Measurements from ENCODE around the gene BLM. TPM values are rescaled to one million over a fixed set of nuclear protein-coding genes. Genes with fewer than 3 reads are reported as not detected.

The BLM gene
- total RNA-seq, 1 experiment from 2014 or later = 40.0 TPM

DNA sequence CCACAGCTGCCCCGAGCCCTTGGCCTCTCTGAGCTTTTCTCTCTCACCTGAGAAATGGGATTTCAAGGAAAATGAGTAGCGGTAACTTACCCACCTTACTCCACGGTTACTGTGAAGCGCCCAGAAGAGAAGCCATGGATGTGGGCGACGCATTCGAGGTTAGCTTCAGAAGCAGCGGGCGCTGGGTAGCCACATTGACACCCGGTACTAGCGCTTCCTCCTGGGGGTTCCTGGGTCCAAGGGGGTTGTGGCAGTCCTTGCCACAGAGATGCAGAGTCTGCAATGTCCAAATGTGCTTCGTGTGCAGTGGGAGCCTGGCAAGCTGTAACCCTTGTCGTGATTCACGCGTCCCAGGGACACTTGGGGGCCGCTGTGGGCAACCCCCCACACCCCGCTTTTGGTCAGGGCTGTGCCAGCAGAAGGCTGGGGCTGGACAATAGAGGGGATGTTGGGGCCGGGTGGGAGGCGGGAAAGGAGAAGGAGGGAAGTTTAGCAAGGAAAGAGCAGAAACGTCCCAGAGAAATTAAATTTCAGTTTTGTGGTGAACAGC, 109.8 kb downstream of the BLM start:
- CTCF ChIA-PET = no interaction called here
- intact Hi-C loops (cut with micrococcal nuclease; ENCODE audit: unreplicated experiment) = no loop called here
- Histone ChIP-seq H3K36me3 (ENCODE audit: insufficient read depth, low read length, poor library complexity, severe bottlenecking) (no peaks in the 10 kb centered on the region), H3K27ac (ENCODE audit: low read depth, low read length, poor library complexity, severe bottlenecking) (no peak overlapping the region), H3K4me1 (ENCODE audit: insufficient read depth, low read length, poor library complexity, severe bottlenecking) (no peaks in the 10 kb centered on the region), H3K27me3 (replicated peaks; ENCODE audit: insufficient read depth, low read depth, low read length, poor library complexity) (no peaks in the 10 kb centered on the region), H3K9me3 (ENCODE audit: low read depth, low read length, poor library complexity, severe bottlenecking) (no peaks in the 10 kb centered on the region), H3K4me3 (ENCODE audit: low read depth, low read length, poor library complexity, severe bottlenecking) (no peak overlapping the region)
- TF ChIP-seq EZH2 (IDR thresholded peaks at IDR 0.05; ENCODE audit: borderline replicate concordance, low read depth, low read length, poor library complexity, severe bottlenecking) = no peak
- TF ChIP-seq, protein P1, sequence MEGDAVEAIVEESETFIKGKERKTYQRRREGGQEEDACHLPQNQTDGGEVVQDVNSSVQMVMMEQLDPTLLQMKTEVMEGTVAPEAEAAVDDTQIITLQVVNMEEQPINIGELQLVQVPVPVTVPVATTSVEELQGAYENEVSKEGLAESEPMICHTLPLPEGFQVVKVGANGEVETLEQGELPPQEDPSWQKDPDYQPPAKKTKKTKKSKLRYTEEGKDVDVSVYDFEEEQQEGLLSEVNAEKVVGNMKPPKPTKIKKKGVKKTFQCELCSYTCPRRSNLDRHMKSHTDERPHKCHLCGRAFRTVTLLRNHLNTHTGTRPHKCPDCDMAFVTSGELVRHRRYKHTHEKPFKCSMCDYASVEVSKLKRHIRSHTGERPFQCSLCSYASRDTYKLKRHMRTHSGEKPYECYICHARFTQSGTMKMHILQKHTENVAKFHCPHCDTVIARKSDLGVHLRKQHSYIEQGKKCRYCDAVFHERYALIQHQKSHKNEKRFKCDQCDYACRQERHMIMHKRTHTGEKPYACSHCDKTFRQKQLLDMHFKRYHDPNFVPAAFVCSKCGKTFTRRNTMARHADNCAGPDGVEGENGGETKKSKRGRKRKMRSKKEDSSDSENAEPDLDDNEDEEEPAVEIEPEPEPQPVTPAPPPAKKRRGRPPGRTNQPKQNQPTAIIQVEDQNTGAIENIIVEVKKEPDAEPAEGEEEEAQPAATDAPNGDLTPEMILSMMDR (conservative IDR thresholded peaks at IDR 0.05; ENCODE audit: low read depth, low read length) = no peak
- no TSS peak for BruUV-seq (replicated peaks)
- POLR2A ChIA-PET (ENCODE audit: low non-redundant PET) = interaction anchor here (0.6 kb wide), 1 partner anchor 12 kb away, joined by 3 read pairs; no protein-coding TSS in a partner anchor
- no peak for DNase-seq (ENCODE audit: low spot score)

DNA sequence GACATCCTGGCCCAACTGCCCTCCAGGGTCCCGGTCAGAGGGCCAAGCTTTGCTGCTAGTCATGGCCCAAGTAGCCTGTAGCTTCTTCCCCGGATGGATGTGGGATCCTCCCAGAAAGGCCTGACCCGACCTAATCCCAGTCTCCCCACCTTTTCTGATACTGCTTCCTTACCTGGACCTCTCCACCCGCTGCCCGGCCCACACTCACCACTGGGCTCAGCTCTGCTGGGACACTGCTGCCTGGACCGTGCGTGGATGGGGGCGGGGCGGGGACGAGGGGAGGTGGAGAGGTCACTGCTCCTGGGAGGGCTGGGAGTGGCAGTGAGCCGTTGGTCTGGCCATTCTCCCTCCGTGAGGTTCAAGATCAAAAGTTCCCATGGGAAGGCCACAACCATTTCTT, 111.0 kb downstream of the BLM start:
- H3K27me3 ChIP-seq (replicated peaks; ENCODE audit: insufficient read depth, low read depth, low read length, poor library complexity) = no peaks in the 10 kb centered on the region
- no peaks in the 10 kb centered on the region for H3K4me1 ChIP-seq (ENCODE audit: insufficient read depth, low read length, poor library complexity, severe bottlenecking)
- intact Hi-C loops (cut with micrococcal nuclease; ENCODE audit: unreplicated experiment) = no loop called here
- no peaks in the 10 kb centered on the region for H3K9me3 ChIP-seq (ENCODE audit: low read depth, low read length, poor library complexity, severe bottlenecking)
- CTCF ChIA-PET = no interaction called here
- no TSS peak for BruUV-seq (replicated peaks)
- TF ChIP-seq, protein P1 (conservative IDR thresholded peaks at IDR 0.05; ENCODE audit: low read depth, low read length) = no peak
- TF ChIP-seq EZH2 (IDR thresholded peaks at IDR 0.05; ENCODE audit: borderline replicate concordance, low read depth, low read length, poor library complexity, severe bottlenecking) = no peak
- H3K4me3 ChIP-seq (ENCODE audit: low read depth, low read length, poor library complexity, severe bottlenecking) = no peak overlapping the region
- H3K36me3 ChIP-seq (ENCODE audit: insufficient read depth, low read length, poor library complexity, severe bottlenecking) = no peaks in the 10 kb centered on the region
- no peak overlapping the region for H3K27ac ChIP-seq (ENCODE audit: low read depth, low read length, poor library complexity, severe bottlenecking)
- no peak for DNase-seq (ENCODE audit: low spot score)
- POLR2A ChIA-PET (ENCODE audit: low non-redundant PET) = no interaction called here

DNA sequence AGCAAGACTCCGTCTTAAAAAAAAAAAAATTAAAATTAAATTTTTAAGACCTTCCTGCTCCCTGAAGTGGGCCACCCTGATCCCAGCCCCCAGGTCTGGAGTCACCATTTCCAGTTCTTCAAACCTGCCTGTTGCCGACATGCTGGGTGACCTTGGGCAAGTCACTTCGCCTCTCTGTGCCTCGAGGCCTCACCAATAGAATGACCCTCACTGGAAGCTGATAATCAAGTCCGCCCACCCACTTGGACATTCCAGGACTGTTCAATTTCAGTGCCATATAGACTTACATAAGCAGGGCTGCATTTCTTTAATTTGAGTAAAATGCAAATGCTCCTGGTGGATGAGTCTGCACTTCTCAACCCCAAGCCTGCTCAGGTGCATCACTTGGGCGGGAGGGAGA, 112.0 kb downstream of the BLM start:
- Histone ChIP-seq H3K36me3 (ENCODE audit: insufficient read depth, low read length, poor library complexity, severe bottlenecking) (no peaks in the 10 kb centered on the region), H3K27ac (ENCODE audit: low read depth, low read length, poor library complexity, severe bottlenecking) (no peak overlapping the region), H3K27me3 (replicated peaks; ENCODE audit: insufficient read depth, low read depth, low read length, poor library complexity) (no peaks in the 10 kb centered on the region), H3K4me3 (ENCODE audit: low read depth, low read length, poor library complexity, severe bottlenecking) (no peak overlapping the region), H3K9me3 (ENCODE audit: low read depth, low read length, poor library complexity, severe bottlenecking) (no peaks in the 10 kb centered on the region), H3K4me1 (ENCODE audit: insufficient read depth, low read length, poor library complexity, severe bottlenecking) (no peaks in the 10 kb centered on the region)
- CTCF ChIA-PET = no interaction called here
- intact Hi-C loops (cut with micrococcal nuclease; ENCODE audit: unreplicated experiment) = no loop called here
- POLR2A ChIA-PET (ENCODE audit: low non-redundant PET) = no interaction called here
- no TSS peak for BruUV-seq (replicated peaks)
- no peak for DNase-seq (ENCODE audit: low spot score)
- TF ChIP-seq EZH2 (IDR thresholded peaks at IDR 0.05; ENCODE audit: borderline replicate concordance, low read depth, low read length, poor library complexity, severe bottlenecking) = no peak

DNA sequence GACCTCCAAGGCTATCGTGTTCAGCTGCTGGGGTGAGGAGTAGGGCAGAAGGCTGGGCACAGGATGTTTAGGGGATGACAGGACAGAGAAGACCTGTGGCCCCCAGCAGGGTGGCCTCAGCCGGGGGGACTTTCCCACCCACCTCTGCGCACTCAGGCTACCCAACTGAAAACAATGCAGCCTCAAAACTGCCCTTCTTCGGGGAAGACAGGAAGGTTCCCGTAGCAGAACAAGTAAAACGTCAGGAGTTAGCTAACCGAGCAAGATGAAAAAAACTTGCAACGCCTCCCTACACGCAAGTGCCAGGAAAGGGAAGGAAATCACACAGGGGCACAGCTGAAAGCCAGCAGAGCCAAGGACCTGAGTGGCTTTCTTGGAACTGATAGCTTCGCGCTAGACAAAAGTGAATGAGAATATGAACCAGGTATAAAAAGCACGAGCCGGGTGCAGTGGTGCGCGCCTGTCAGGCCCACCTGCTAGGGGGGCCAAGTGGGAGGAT, 112.8 kb downstream of the BLM start:
- Histone ChIP-seq H3K4me1 (ENCODE audit: insufficient read depth, low read length, poor library complexity, severe bottlenecking) (no peaks in the 10 kb centered on the region), H3K9me3 (ENCODE audit: low read depth, low read length, poor library complexity, severe bottlenecking) (no peaks in the 10 kb centered on the region), H3K27ac (ENCODE audit: low read depth, low read length, poor library complexity, severe bottlenecking) (no peak overlapping the region), H3K27me3 (replicated peaks; ENCODE audit: insufficient read depth, low read depth, low read length, poor library complexity) (no peaks in the 10 kb centered on the region), H3K36me3 (ENCODE audit: insufficient read depth, low read length, poor library complexity, severe bottlenecking) (no peaks in the 10 kb centered on the region), H3K4me3 (ENCODE audit: low read depth, low read length, poor library complexity, severe bottlenecking) (no peak overlapping the region)
- BruUV-seq (replicated peaks) = no TSS peak
- TF ChIP-seq EZH2 (IDR thresholded peaks at IDR 0.05; ENCODE audit: borderline replicate concordance, low read depth, low read length, poor library complexity, severe bottlenecking) = no peak
- TF ChIP-seq, protein P1 (conservative IDR thresholded peaks at IDR 0.05; ENCODE audit: low read depth, low read length) = no peak
- DNase-seq (ENCODE audit: low spot score) = no peak
- intact Hi-C loops (cut with micrococcal nuclease; ENCODE audit: unreplicated experiment) = no loop called here
- POLR2A ChIA-PET (ENCODE audit: low non-redundant PET) = no interaction called here
- CTCF ChIA-PET = no interaction called here
